Fibroblast of lung (primary cell): Measurements from ENCODE around the gene DYRK2. TPM values are rescaled to one million over a fixed set of nuclear protein-coding genes. Genes with fewer than 3 reads are reported as not detected.

Experiments used
- DNase-seq, 2 donors: peaks; one replicate each; pipeline versions ENCODE4 v3.0.0 to v3.0.0-alpha.2; 2010; ENCODE audit warnings: low read depth in 2 of 2
- H2AFZ ChIP-seq: 2 replicates; pipeline ENCODE4 v1.5.1; 2012; ENCODE audit warnings: low read length, control low read depth, inconsistent platforms
- H3K27ac ChIP-seq: 2 replicates; pipeline ENCODE4 v1.5.1; 2011; ENCODE audit warnings: low read length, control low read depth; ENCODE audit not compliant: insufficient read depth
- H3K27me3 ChIP-seq: 2 replicates; pipeline ENCODE4 v1.5.1; 2011; ENCODE audit warnings: mild to moderate bottlenecking, low read length; ENCODE audit not compliant: control insufficient read depth, insufficient read depth
- H3K36me3 ChIP-seq: 2 replicates; pipeline ENCODE4 v1.5.1; 2011; ENCODE audit warnings: low read length; ENCODE audit not compliant: control insufficient read depth, insufficient read depth
- H3K4me1 ChIP-seq: 2 replicates; pipeline ENCODE4 v1.5.1; 2011; ENCODE audit warnings: low read length; ENCODE audit not compliant: control insufficient read depth, insufficient read depth; ENCODE audit errors: extremely low read depth
- H3K4me2 ChIP-seq: 2 replicates; pipeline ENCODE4 v1.5.1; 2011; ENCODE audit warnings: low read length, control low read depth; ENCODE audit not compliant: insufficient read depth; ENCODE audit errors: extremely low read depth
- H3K4me3 ChIP-seq, 4 experiments: fragments of 200-600 bp in 1 of 4; sonication (generic) in 1 of 4; replicated peaks in 1 of 4; 2 replicates each; pipeline ENCODE4 v1.5.1; 2011 to 2016; ENCODE audit warnings: low read length in 4 of 4, low read depth in 3 of 4, mild to moderate bottlenecking in 3 of 4, control low read depth in 2 of 4, inconsistent platforms in 1 of 4, mixed read lengths in 1 of 4; ENCODE audit not compliant: insufficient read depth in 1 of 4; ENCODE audit errors: control extremely low read depth in 1 of 4
- H3K79me2 ChIP-seq: 2 replicates; pipeline ENCODE4 v1.5.1; 2012; ENCODE audit warnings: mild to moderate bottlenecking, low read length, inconsistent platforms; ENCODE audit not compliant: control insufficient read depth, insufficient read depth
- H3K9ac ChIP-seq: 2 replicates; pipeline ENCODE4 v1.5.1; 2011; ENCODE audit warnings: mild to moderate bottlenecking, low read length, control low read depth; ENCODE audit not compliant: insufficient read depth
- H3K9me3 ChIP-seq: 2 replicates; pipeline ENCODE4 v1.5.1; 2012; ENCODE audit warnings: low read depth, low read length; ENCODE audit not compliant: control insufficient read depth, insufficient read depth
- H4K20me1 ChIP-seq: 2 replicates; pipeline ENCODE4 v1.5.1; 2011; ENCODE audit warnings: low read length; ENCODE audit not compliant: control insufficient read depth, insufficient read depth; ENCODE audit errors: extremely low read depth
- EZH2 ChIP-seq: IDR thresholded peaks from 2 replicates; pipeline ENCODE4 v1.5.1; 2012; ENCODE audit warnings: low read length, control low read depth, mild to moderate bottlenecking; ENCODE audit errors: missing control alignments
- polyA plus RNA-seq, 2 donors: library from polyadenylated mRNA; depleted of rRNA in 1 of 2; stranded (reverse) in 1 of 2; unstranded in 1 of 2; fragments of >200 nt; gene quantifications; 2 replicates each; pipeline ENCODE4 v1.2.1, GENCODE V29; 2011 to 2012; ENCODE audit warnings: missing spikeins in 1 of 2
- total RNA-seq: library from RNA; depleted of rRNA; stranded (reverse); fragments of >200 nt; gene quantifications from 2 replicates; pipeline ENCODE4 v1.2.1, GENCODE V29; 2014
- TF ChIP-seq, protein P1 (sequence below), 2 donors: IDR thresholded peaks in 1 of 2; conservative IDR thresholded peaks in 1 of 2; 1 replicate in 1 of 2; 2 replicates in 1 of 2; pipeline ENCODE4 v1.5.1; 2011 to 2012; ENCODE audit warnings: low read length in 2 of 2, control low read depth in 1 of 2, inconsistent platforms in 1 of 2, low read depth in 1 of 2, mild to moderate bottlenecking in 1 of 2

Gene DYRK2
- total and polyA plus RNA-seq, 2 donors (not counting 1 experiment from before 2014, with no cell fraction given), result 18.7 to 22.5 TPM

DNA sequence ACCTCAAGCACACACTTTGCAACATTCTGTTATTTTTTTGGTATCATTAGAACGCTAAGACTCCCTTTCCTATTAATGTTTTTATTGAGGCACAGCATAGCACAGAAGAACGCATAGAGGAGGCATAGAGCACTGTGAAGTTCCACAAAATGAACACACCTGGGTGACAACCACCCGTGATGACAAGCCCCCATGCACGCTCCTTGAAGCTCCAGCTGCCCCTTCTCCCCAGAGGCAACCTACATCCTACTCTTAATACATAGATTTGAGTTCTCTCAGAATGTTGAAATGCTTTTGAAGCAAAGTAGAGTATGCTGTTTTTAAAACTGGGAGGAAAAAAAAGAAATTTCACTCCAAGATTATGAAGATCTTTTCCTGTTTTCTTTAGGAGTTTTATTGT is 55.5 kb downstream of the DYRK2 start:
- H3K9me3 ChIP-seq, result no peaks in the 10 kb centered on the region
- H3K4me1 ChIP-seq, result peaks cover 4% of the 10 kb centered on the region
- H3K4me3 ChIP-seq, result no peak overlapping the region
- H3K27ac ChIP-seq, result no peak overlapping the region
- no peak overlapping the region for H3K9ac ChIP-seq
- no peaks in the 10 kb centered on the region for H3K79me2 ChIP-seq
- TF ChIP-seq EZH2, result no peak
- TF ChIP-seq, protein P1, sequence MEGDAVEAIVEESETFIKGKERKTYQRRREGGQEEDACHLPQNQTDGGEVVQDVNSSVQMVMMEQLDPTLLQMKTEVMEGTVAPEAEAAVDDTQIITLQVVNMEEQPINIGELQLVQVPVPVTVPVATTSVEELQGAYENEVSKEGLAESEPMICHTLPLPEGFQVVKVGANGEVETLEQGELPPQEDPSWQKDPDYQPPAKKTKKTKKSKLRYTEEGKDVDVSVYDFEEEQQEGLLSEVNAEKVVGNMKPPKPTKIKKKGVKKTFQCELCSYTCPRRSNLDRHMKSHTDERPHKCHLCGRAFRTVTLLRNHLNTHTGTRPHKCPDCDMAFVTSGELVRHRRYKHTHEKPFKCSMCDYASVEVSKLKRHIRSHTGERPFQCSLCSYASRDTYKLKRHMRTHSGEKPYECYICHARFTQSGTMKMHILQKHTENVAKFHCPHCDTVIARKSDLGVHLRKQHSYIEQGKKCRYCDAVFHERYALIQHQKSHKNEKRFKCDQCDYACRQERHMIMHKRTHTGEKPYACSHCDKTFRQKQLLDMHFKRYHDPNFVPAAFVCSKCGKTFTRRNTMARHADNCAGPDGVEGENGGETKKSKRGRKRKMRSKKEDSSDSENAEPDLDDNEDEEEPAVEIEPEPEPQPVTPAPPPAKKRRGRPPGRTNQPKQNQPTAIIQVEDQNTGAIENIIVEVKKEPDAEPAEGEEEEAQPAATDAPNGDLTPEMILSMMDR (conservative IDR thresholded peaks at IDR 0.05 in 1 of 2, IDR thresholded peaks at IDR 0.05 in 1 of 2; ENCODE audit: low read depth in 1 of 2, low read length in 2 of 2), result no peak
- no peak overlapping the region for H3K4me2 ChIP-seq
- no peaks in the 10 kb centered on the region for H3K36me3 ChIP-seq
- no peaks in the 10 kb centered on the region for H3K27me3 ChIP-seq
- no peak overlapping the region for H2AFZ ChIP-seq
- no peak for DNase-seq
- H4K20me1 ChIP-seq, result no peaks in the 10 kb centered on the region

GRCh38 chr12:67705394-67706370 is 57.1 kb downstream of the DYRK2 start:
- Histone ChIP-seq H3K36me3 (no peaks in the 10 kb centered on the region), H3K4me1 (peaks cover 4% of the 10 kb centered on the region), H3K27me3 (no peaks in the 10 kb centered on the region), H3K9me3 (no peaks in the 10 kb centered on the region), H3K4me2 (peak overlapping the region; percentile 2), H2AFZ (no peak overlapping the region), H3K27ac (no peak overlapping the region), H4K20me1 (no peaks in the 10 kb centered on the region), H3K4me3 (no peak overlapping the region), H3K79me2 (no peaks in the 10 kb centered on the region), H3K9ac (no peak overlapping the region)
- no peak for TF ChIP-seq EZH2
- TF ChIP-seq, protein P1 (conservative IDR thresholded peaks at IDR 0.05 in 1 of 2, IDR thresholded peaks at IDR 0.05 in 1 of 2; ENCODE audit: low read depth in 1 of 2, low read length in 2 of 2), result no peak
- DNase-seq, result peak; percentile 68 to 88

- H3K79me2 ChIP-seq, result no peaks in the 10 kb centered on the region
- H3K27ac ChIP-seq, result no peak overlapping the region
- H3K4me2 ChIP-seq, result no peak overlapping the region
- TF ChIP-seq, protein P1 (conservative IDR thresholded peaks at IDR 0.05 in 1 of 2, IDR thresholded peaks at IDR 0.05 in 1 of 2; ENCODE audit: low read depth in 1 of 2, low read length in 2 of 2), result no peak
- no peak for TF ChIP-seq EZH2
- H3K4me1 ChIP-seq, result peaks cover 4% of the 10 kb centered on the region
- no peaks in the 10 kb centered on the region for H3K9me3 ChIP-seq
- no peak overlapping the region for H3K4me3 ChIP-seq
- H2AFZ ChIP-seq, result no peak overlapping the region
- DNase-seq, result no peak
- no peaks in the 10 kb centered on the region for H4K20me1 ChIP-seq
- H3K36me3 ChIP-seq, result no peaks in the 10 kb centered on the region
- H3K27me3 ChIP-seq, result no peaks in the 10 kb centered on the region
- H3K9ac ChIP-seq, result no peak overlapping the region
Measured at GRCh38 chr12:67709367-67709954, 60.9 kb downstream of the DYRK2 start.
